Measurements from ENCODE around the gene THRAP3.

GRCh38 chr1:36247538-36247937, 23.3 kb downstream of the THRAP3 start:
- TF ChIP-seq CTCF (IDR thresholded peaks at IDR 0.05) (no peak), POLR2A (IDR thresholded peaks at IDR 0.05) (no peak)

Data from thyroid gland (tissue), 4 donors.